ENCODE measurements around the gene IRF2.
"Not testable (repeated sequence)": the region's sequence is repeated elsewhere in the genome, so short reads cannot be mapped to it uniquely, and the experiment has no call there.

- TF ChIP-seq CTCF (conservative IDR thresholded peaks at IDR 0.05); ZFX (IDR thresholded peaks at IDR 0.05): not testable (repeated sequence)
These were observed 131.5 kb downstream of the IRF2 start for GRCh38 chr4:184342857-184343237.

Measured in C4-2B (cell line).